HepG2 (cell line): ENCODE results near the gene CIT. TPM values are rescaled to one million over a fixed set of nuclear protein-coding genes. Genes with fewer than 3 reads are reported as not detected.
A peak's percentile ranks its signal among the peaks of the same experiment; 100 is the strongest.

Experiments
- ARNT ChIP-seq: fragments of 450-650 bp; IDR thresholded peaks from 2 replicates; pipeline ENCODE4 v1.6.1; 2017
- EHMT2 ChIP-seq: fragments of 200-600 bp; sonication (generic); IDR thresholded peaks from 2 replicates; pipeline ENCODE4 v1.7.0; 2017; ENCODE audit warnings: antibody characterized with exemption, low read depth, low read length, borderline replicate concordance
- ELK4 ChIP-seq: sonication (generic); formaldehyde crosslinking; IDR thresholded peaks from 2 replicates; pipeline ENCODE4 v1.9.0; 2021; ENCODE audit warnings: missing genetic modification reagents, borderline replicate concordance
- ETV6 ChIP-seq: sonication (generic); formaldehyde crosslinking; conservative IDR thresholded peaks from 2 replicates; pipeline ENCODE4 v1.4.0; 2020; ENCODE audit warnings: missing genetic modification reagents
- FOXP1 ChIP-seq, 2 experiments: fragments of 450-650 bp in 1 of 2; IDR thresholded peaks; 2 replicates each; pipeline ENCODE4 v1.6.1; 2017 to 2018; ENCODE audit warnings: antibody characterized with exemption in 1 of 2
- GATAD1 ChIP-seq: IDR thresholded peaks from 2 replicates; pipeline ENCODE4 v1.6.1; 2016; ENCODE audit warnings: missing genetic modification reagents, missing compliant biosample characterization
- GLMP ChIP-seq: sonication (generic); formaldehyde crosslinking; IDR thresholded peaks from 2 replicates; pipeline ENCODE4 v1.9.0; 2021; ENCODE audit warnings: missing genetic modification reagents, mild to moderate bottlenecking, borderline replicate concordance
- MAFF ChIP-seq: IDR thresholded peaks from 2 replicates; pipeline ENCODE4 v1.6.1; 2011; ENCODE audit warnings: low read depth, low read length, improper control_type of control experiment
- MED1 ChIP-seq: sonication (generic); formaldehyde crosslinking; IDR thresholded peaks from 2 replicates; pipeline ENCODE4 v1.4.0; 2020; ENCODE audit warnings: missing genetic modification reagents
- MIER3 ChIP-seq: IDR thresholded peaks from 2 replicates; pipeline ENCODE4 v1.6.1; 2016; ENCODE audit warnings: missing compliant biosample characterization, borderline replicate concordance
- MTF1 ChIP-seq: sonication (generic); formaldehyde crosslinking; IDR thresholded peaks from 2 replicates; pipeline ENCODE4 v1.5.0; 2020; ENCODE audit warnings: missing genetic modification reagents
- NCOA1 ChIP-seq: sonication (generic); formaldehyde crosslinking; IDR thresholded peaks from 2 replicates; pipeline ENCODE4 v1.9.0; 2021; ENCODE audit warnings: missing genetic modification reagents
- NFIB ChIP-seq: sonication (generic); formaldehyde crosslinking; IDR thresholded peaks from 2 replicates; pipeline ENCODE4 v1.9.0; 2021; ENCODE audit warnings: missing genetic modification reagents, mild to moderate bottlenecking, borderline replicate concordance
- NR2F6 ChIP-seq, 2 experiments: IDR thresholded peaks; 2 replicates each; pipeline ENCODE4 v1.6.1; 2016; ENCODE audit warnings: antibody characterized with exemption in 1 of 2, mild to moderate bottlenecking in 1 of 2
- PHF21A ChIP-seq: sonication (generic); formaldehyde crosslinking; IDR thresholded peaks from 2 replicates; pipeline ENCODE4 v1.5.0; 2020; ENCODE audit warnings: mild to moderate bottlenecking, missing genetic modification reagents
- SMAD1 ChIP-seq: sonication (generic); formaldehyde crosslinking; IDR thresholded peaks from 2 replicates; pipeline ENCODE4 v1.4.0; 2020; ENCODE audit warnings: missing genetic modification reagents, low read depth, mild to moderate bottlenecking, borderline replicate concordance
- SMAD3 ChIP-seq: sonication (generic); formaldehyde crosslinking; IDR thresholded peaks from 2 replicates; pipeline ENCODE4 v1.4.0; 2020; ENCODE audit warnings: missing genetic modification reagents
- SMARCC2 ChIP-seq: fragments of 450-650 bp; IDR thresholded peaks from 2 replicates; pipeline ENCODE4 v1.6.1; 2017; ENCODE audit warnings: antibody characterized with exemption, mild to moderate bottlenecking
- SMYD3 ChIP-seq: sonication (generic); formaldehyde crosslinking; IDR thresholded peaks from 2 replicates; pipeline ENCODE4 v1.8.1; 2023; ENCODE audit warnings: mild to moderate bottlenecking, missing genetic modification reagents
- SP5 ChIP-seq: IDR thresholded peaks from 2 replicates; pipeline ENCODE4 v1.6.1; 2016; ENCODE audit warnings: low read depth, borderline replicate concordance
- STAG1 ChIP-seq: sonication (generic); formaldehyde crosslinking; IDR thresholded peaks from 2 replicates; pipeline ENCODE4 v1.4.0; 2020; ENCODE audit warnings: missing genetic modification reagents
- TEAD3 ChIP-seq: optimal IDR thresholded peaks from 2 replicates; pipeline ENCODE3; 2016; ENCODE audit warnings: borderline replicate concordance
- TP53 ChIP-seq: sonication (generic); formaldehyde crosslinking; conservative IDR thresholded peaks from 2 replicates; pipeline ENCODE4 v1.4.0; 2020; ENCODE audit warnings: missing genetic modification reagents
- ZFP90 ChIP-seq: sonication (generic); formaldehyde crosslinking; IDR thresholded peaks from 2 replicates; pipeline ENCODE4 v1.8.0; 2022; ENCODE audit warnings: missing genetic modification reagents, mild to moderate bottlenecking, inconsistent platforms, borderline replicate concordance
- ZNF264 ChIP-seq: sonication (generic); formaldehyde crosslinking; IDR thresholded peaks from 2 replicates; pipeline ENCODE4 v1.4.0; 2020; ENCODE audit warnings: missing genetic modification reagents
- ZNF383 ChIP-seq: sonication (generic); formaldehyde crosslinking; IDR thresholded peaks from 2 replicates; pipeline ENCODE4 v1.4.0; 2020; ENCODE audit warnings: missing genetic modification reagents, mild to moderate bottlenecking, borderline replicate concordance
- ZNF441 ChIP-seq: sonication (generic); formaldehyde crosslinking; IDR thresholded peaks from 2 replicates; pipeline ENCODE4 v1.7.0; 2021; ENCODE audit warnings: missing genetic modification reagents, borderline replicate concordance
- ZNF614 ChIP-seq: IDR thresholded peaks from 2 replicates; pipeline ENCODE4 v1.6.1; 2018; ENCODE audit warnings: missing biosample characterization, missing genetic modification reagents, inconsistent platforms, borderline replicate concordance
- ZNF691 ChIP-seq: sonication (generic); formaldehyde crosslinking; IDR thresholded peaks from 2 replicates; pipeline ENCODE4 v1.4.0; 2020; ENCODE audit warnings: missing genetic modification reagents, low read depth, mild to moderate bottlenecking, borderline replicate concordance
- ZNF768 ChIP-seq: sonication (generic); formaldehyde crosslinking; IDR thresholded peaks from 2 replicates; pipeline ENCODE4 v1.4.0; 2020; ENCODE audit warnings: missing genetic modification reagents
- ZNF772 ChIP-seq: sonication (generic); formaldehyde crosslinking; IDR thresholded peaks from 2 replicates; pipeline ENCODE4 v1.5.0; 2020; ENCODE audit warnings: mild to moderate bottlenecking, missing genetic modification reagents
- ZNF781 ChIP-seq: sonication (generic); formaldehyde crosslinking; IDR thresholded peaks from 2 replicates; pipeline ENCODE4 v1.5.1; 2020; ENCODE audit warnings: borderline replicate concordance, mild to moderate bottlenecking, missing genetic modification reagents; ENCODE audit errors: not compliant biosample characterization
- polyA plus RNA-seq, 8 experiments: library from polyadenylated mRNA; depleted of rRNA in 3 of 8; stranded (reverse) in 7 of 8; unstranded in 1 of 8; fragments of >200 nt; fragmentation: Illumina TruSeq in 4 of 8; extraction: Trizol in 4 of 8; gene quantifications; 2 replicates each; pipeline versions ENCODE4 v1.2.1 to v1.2.3, GENCODE V29; 2011 to 2016; ENCODE audit warnings: low read depth in 4 of 8, missing spikeins in 1 of 8, mixed read lengths in 1 of 8; ENCODE audit not compliant: insufficient read depth in 1 of 8
- total RNA-seq, 5 experiments: library from RNA; depleted of rRNA; stranded (reverse); fragments of >200 nt; fragmentation: Illumina TruSeq; extraction: Trizol; gene quantifications; 2 replicates each; pipeline ENCODE4 v1.2.3, GENCODE V29; 2016; ENCODE audit warnings: low read depth in 1 of 5

CIT gene
- total and polyA plus RNA-seq, 2 of the 13 experiments (the other 11 are each of a cell fraction or from before 2014, with no cell fraction given): 7.7 to 11.7 TPM

- TF ChIP-seq GLMP (CRISPR knock-in tag) (no peak), EHMT2 (no peak), SMAD3 (CRISPR knock-in tag) (no peak), FOXP1 (IDR thresholded peaks at IDR 0.05) (no peak), FOXP1 (CRISPR knock-in tag; IDR thresholded peaks at IDR 0.05) (no peak), SMAD1 (CRISPR knock-in tag) (no peak), ZNF383 (CRISPR knock-in tag) (no peak), NFIB (CRISPR knock-in tag) (no peak), MIER3 (no peak), ZNF781 (CRISPR knock-in tag) (no peak), ELK4 (CRISPR knock-in tag) (no peak), SMYD3 (CRISPR knock-in tag) (no peak), ZNF264 (CRISPR knock-in tag) (no peak), NCOA1 (CRISPR knock-in tag) (no peak), ETV6 (CRISPR knock-in tag) (no peak), ZNF441 (CRISPR knock-in tag) (no peak), SP5 (CRISPR knock-in tag) (no peak), ZNF772 (no peak), NR2F6 (IDR thresholded peaks at IDR 0.05) (no peak), NR2F6 (CRISPR knock-in tag; IDR thresholded peaks at IDR 0.05) (no peak), ARNT (no peak), ZFP90 (CRISPR knock-in tag) (no peak), ZNF768 (CRISPR knock-in tag) (no peak), TP53 (CRISPR knock-in tag) (no peak), MAFF (no peak), SMARCC2 (no peak), TEAD3 (CRISPR knock-in tag) (peak; percentile 25), MTF1 (CRISPR knock-in tag) (no peak), STAG1 (CRISPR knock-in tag) (peak; percentile 67), PHF21A (no peak), MED1 (no peak), GATAD1 (no peak), ZNF691 (CRISPR knock-in tag) (peak; percentile 57; the same call in 1 of the 2 replicates), ZNF614 (CRISPR knock-in tag) (0 out of 2 replicates have a peak, but pooled peaks have one; percentile 53)
These were observed 73.0 kb downstream of the CIT start (continued) for GRCh38 chr12:119804011-119804641.
